Measurements from ENCODE around the gene ANKLE2.

GRCh38 chr12:132730353-132730752 is 31.3 kb downstream of the ANKLE2 start:
- TF ChIP-seq ZNF704 (tag by site-specific recombination; IDR thresholded peaks at IDR 0.05) (no peak), ATF2 (tag by site-specific recombination; IDR thresholded peaks at IDR 0.05; ENCODE audit: low read depth) (no peak), GLIS2 (tag by site-specific recombination; IDR thresholded peaks at IDR 0.05) (0 out of 2 replicates have a peak, but pooled peaks have one; percentile 38), ZNF692 (tag by site-specific recombination; IDR thresholded peaks at IDR 0.05) (no peak), ZNF324 (tag by site-specific recombination; IDR thresholded peaks at IDR 0.05) (no peak), ZNF2 (tag by site-specific recombination; IDR thresholded peaks at IDR 0.05) (no peak), PRDM6 (tag by site-specific recombination; IDR thresholded peaks at IDR 0.05) (no peak), ZNF501 (tag by site-specific recombination; IDR thresholded peaks at IDR 0.05) (no peak), ZNF658 (tag by site-specific recombination; IDR thresholded peaks at IDR 0.05) (no peak)
